ENCODE results near the gene CDC73.

Gene CDC73

GRCh38 chr1:193143285-193143684 is 21.5 kb downstream of the CDC73 start:
- no peaks in the 10 kb centered on the region for H3K9me3 Mint-ChIP-seq
- no peak overlapping the region for H3K4me3 Mint-ChIP-seq
- no peaks in the 10 kb centered on the region for H3K4me1 Mint-ChIP-seq
- no peaks in the 10 kb centered on the region for H3K27me3 Mint-ChIP-seq (ENCODE audit: low read depth)
- peak overlapping the region in 1 of 3 experiments; percentile 24 for H3K27ac Mint-ChIP-seq
- peak; percentile 35 to 61 (median 45) for TF ChIP-seq CTCF (IDR thresholded peaks at IDR 0.05; ENCODE audit: unreplicated experiment in 3 of 3)
- peaks cover 62% of the 10 kb centered on the region for H3K36me3 Mint-ChIP-seq (ENCODE audit: low read depth)

- no peaks in the 10 kb centered on the region for H3K9me3 Mint-ChIP-seq
- no peaks in the 10 kb centered on the region for H3K4me1 Mint-ChIP-seq
- no peak overlapping the region for H3K27ac Mint-ChIP-seq
- no peaks in the 10 kb centered on the region for H3K27me3 Mint-ChIP-seq (ENCODE audit: low read depth)
- no peak for TF ChIP-seq CTCF (IDR thresholded peaks at IDR 0.05; ENCODE audit: unreplicated experiment in 3 of 3)
- H3K4me3 Mint-ChIP-seq, result no peak overlapping the region
- peaks cover 63% of the 10 kb centered on the region for H3K36me3 Mint-ChIP-seq (ENCODE audit: low read depth)
Measured at GRCh38 chr1:193144361-193144938, 22.6 kb downstream of the CDC73 start.

DNA sequence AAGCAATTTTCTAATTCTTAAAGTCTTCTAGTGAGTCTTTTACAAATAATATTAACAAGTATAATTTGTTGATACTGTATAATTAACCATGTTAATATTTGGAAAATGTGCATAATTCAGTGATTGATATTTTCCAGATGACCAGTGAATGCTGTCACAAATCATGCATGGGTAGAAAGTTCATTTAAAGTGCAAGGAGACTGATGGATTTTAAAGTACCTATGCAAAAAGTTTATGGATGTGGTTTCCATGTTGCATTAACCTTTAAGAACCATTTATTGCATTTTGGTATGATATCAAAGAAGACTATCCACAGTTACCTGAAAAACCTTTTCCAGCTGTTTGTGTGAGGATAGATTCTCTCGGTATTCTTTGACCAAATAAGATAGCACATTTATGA is 23.2 kb downstream of the CDC73 start:
- Mint-ChIP-seq H3K4me1 (no peaks in the 10 kb centered on the region), H3K27me3 (ENCODE audit: low read depth) (no peaks in the 10 kb centered on the region), H3K4me3 (no peak overlapping the region), H3K9me3 (no peaks in the 10 kb centered on the region), H3K36me3 (ENCODE audit: low read depth) (peaks cover 61% of the 10 kb centered on the region), H3K27ac (no peak overlapping the region)
- TF ChIP-seq CTCF (IDR thresholded peaks at IDR 0.05; ENCODE audit: unreplicated experiment in 3 of 3), result no peak

- H3K27ac Mint-ChIP-seq, result peak overlapping the region in 2 of 3 experiments; percentile 20 to 57
- peaks cover 52% of the 10 kb centered on the region for H3K36me3 Mint-ChIP-seq (ENCODE audit: low read depth)
- no peaks in the 10 kb centered on the region for H3K27me3 Mint-ChIP-seq (ENCODE audit: low read depth)
- no peak overlapping the region for H3K4me3 Mint-ChIP-seq
- H3K4me1 Mint-ChIP-seq, result no peaks in the 10 kb centered on the region
- TF ChIP-seq CTCF (IDR thresholded peaks at IDR 0.05; ENCODE audit: unreplicated experiment in 3 of 3), result no peak
- H3K9me3 Mint-ChIP-seq, result no peaks in the 10 kb centered on the region
Measured at GRCh38 chr1:193156117-193156821, 34.4 kb downstream of the CDC73 start.

DNA sequence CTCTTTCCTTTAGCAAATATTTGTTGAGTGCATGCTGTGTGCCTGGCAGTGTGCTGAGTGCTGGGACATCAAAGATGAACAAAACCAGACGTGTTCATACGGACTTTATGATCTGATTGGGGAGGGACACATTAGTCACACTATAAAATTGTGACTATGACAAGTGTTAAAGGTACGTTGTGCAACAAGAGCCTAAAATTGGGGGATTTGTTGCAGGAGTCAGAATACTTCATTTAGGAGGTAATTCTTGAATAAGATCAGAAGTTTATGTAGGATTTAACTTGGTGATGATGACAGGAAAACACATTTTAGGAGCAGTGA is 35.0 kb downstream of the CDC73 start:
- Mint-ChIP-seq H3K4me3 (no peak overlapping the region), H3K36me3 (ENCODE audit: low read depth) (peaks cover 48% of the 10 kb centered on the region), H3K9me3 (no peaks in the 10 kb centered on the region), H3K27ac (peak overlapping the region in 2 of 3 experiments; percentile 20 to 57), H3K27me3 (ENCODE audit: low read depth) (no peaks in the 10 kb centered on the region), H3K4me1 (no peaks in the 10 kb centered on the region)
- no peak for TF ChIP-seq CTCF (IDR thresholded peaks at IDR 0.05; ENCODE audit: unreplicated experiment in 3 of 3)

DNA sequence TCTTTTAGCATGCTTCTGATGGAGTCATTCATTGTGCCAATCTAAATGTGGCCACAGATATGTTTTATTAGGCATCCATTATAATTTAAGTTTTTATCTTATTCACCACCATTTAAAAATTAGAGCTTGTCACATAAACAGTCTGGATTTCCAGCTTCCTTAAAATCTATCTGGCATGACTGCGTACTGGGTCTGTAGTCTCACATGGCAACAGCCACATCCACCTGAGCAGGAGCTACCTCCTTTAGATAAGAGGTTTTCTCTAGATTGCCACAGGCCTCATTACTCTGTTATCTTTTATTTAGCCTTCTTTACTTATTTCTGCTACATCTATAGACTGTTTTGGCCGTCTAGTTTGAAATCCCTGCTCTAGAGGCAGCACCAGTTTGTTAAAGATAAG is 35.5 kb downstream of the CDC73 start:
- Mint-ChIP-seq H3K27me3 (ENCODE audit: low read depth) (no peaks in the 10 kb centered on the region), H3K36me3 (ENCODE audit: low read depth) (peaks cover 42% of the 10 kb centered on the region), H3K4me3 (no peak overlapping the region), H3K27ac (no peak overlapping the region), H3K9me3 (no peaks in the 10 kb centered on the region), H3K4me1 (no peaks in the 10 kb centered on the region)
- no peak for TF ChIP-seq CTCF (IDR thresholded peaks at IDR 0.05; ENCODE audit: unreplicated experiment in 3 of 3)

All from nephron (organoid).